GM19025 (cell line): ENCODE data around the gene HOXA4.

Source experiments
- ATAC-seq: cut with Tn5 transposase; IDR thresholded peaks from one replicate; pipeline ENCODE4 v1.9.1; 2021; ENCODE audit warnings: mild to moderate bottlenecking, low read depth, moderate library complexity; ENCODE audit not compliant: unreplicated experiment

The HOXA4 gene

DNA sequence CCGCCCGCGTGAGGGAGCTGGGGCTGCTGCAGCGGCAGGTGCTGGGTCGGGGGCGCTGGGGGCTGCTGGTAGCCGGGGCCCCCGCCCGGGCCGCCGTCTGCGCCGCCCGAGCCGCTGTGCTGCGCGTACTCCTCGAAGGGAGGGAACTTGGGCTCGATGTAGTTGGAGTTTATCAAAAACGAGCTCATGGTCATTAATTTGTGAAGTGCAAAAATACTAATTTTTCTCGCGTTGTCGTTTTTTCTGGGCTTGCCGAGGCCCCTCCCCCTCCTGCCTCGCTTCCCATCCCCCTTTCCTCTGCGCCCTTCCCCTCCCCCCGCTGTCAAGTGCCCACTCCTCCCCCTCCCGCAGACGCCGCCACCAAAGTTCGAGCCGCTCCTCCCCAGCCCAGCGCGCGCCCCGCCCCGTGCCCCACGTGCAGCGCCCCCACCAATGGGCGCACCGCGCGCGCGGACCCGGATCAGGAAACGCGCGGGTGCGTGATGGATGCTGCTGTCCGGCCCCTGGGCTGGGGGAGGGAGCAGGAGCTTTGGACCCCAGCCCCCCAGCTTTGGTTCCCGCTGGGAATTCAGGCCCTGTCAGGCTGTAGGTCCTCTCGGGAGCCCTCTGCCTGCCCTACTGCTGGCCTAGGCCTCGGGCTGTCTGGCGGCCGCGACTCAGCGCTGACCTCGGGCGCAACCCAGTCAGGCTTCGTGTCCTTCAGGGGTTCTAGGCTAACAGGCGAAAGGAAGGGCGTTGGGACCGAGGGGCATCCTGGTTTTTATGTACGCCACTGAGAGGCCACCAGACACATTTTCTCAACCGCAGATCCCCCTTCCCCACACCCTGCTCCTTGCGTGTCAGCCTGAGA, at the start of gene HOXA4:
Gene HOXA4 (minus strand): TSS at position 218 of the 850 bp plus-strand sequence. CDS start 24 bp downstream, at position 194.
- no peak for ATAC-seq

DNA sequence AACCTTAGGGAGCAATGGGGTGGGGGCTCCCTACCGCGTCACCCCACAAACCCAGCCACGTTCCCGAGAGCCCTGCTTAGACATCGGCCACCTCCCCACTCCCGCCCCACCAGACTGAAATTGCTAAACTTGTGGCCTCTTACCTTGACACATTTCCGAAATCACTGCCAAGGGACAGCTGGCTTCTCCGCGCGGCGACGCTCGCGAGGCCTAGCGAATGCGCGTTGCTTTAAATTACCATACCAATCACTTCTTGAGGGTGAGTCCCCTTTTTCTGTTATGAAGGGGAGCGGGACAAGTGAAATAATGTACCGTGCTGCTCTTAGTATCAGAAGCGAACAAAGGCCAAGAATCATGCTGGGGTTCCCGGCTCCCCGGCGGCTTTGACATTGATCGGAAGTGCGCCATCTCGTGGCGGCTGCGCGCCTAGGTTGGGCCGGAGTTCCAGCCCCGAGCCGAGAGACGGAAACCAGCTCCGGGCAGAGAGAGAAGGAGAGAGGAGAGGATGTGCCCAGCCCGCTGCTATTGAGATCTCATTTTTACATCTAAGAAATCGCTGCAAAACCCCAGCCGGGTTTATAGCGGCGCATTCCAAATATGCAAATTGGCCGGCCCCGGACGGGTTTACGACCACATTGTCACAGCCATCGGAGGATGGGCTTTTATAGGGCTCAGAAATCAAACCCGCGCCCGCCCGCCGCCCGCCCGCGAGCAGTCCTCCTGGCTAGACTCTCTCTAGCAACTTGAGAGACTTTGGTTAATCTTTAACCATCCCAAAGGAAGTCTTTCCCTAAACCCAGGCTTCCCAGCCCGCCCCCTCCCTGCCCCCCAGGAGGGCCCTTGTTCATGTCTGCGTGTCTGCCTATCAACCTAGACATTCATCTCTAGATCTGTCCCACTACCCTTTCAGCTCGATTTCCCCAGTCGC, 49.2 kb upstream of the HOXA4 start:
- no peak for ATAC-seq

DNA sequence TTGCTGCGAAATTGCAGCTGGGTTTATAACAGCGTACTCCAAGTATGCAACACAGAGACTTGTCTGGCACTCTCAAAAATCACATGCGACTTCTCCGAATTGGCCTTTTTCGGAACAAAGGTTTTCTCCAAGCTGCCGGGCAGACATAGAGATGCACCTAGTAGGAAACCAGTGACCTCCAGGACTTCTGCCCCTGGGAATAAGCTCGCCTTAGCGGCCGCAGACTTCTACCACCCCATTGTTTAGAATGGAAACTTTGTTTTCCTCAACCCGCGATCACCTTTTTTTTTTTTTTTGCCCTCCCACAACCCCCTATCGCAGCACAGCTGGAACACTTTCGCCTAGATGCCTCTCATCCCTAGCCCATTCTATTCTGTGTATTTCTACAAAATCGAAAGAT, 48.5 kb upstream of the HOXA4 start:
- no peak for ATAC-seq

- ATAC-seq: no peak
Observed at GRCh38 chr7:27178366-27178765, 47.8 kb upstream of the HOXA4 start.

GRCh38 chr7:27177795-27178320, 47.3 kb upstream of the HOXA4 start:
- ATAC-seq: no peak

GRCh38 chr7:27176962-27177794, 46.6 kb upstream of the HOXA4 start:
- no peak for ATAC-seq

DNA sequence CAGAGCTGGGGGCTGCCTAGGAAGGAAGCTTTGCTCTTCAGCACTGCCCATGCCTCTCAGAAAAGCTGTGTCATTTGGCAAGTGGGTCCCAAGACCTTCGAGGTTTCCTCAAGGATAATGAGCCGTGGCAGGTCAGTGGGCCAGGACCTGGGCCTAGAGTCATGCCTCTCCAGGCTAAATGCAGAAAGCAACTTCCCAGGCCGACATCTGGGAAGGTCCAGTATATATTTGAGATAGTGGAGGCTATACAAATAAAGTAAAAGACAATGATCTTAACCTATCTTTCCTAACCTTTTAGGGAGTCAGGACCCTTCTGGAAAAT, 45.9 kb upstream of the HOXA4 start:
- ATAC-seq: no peak

DNA sequence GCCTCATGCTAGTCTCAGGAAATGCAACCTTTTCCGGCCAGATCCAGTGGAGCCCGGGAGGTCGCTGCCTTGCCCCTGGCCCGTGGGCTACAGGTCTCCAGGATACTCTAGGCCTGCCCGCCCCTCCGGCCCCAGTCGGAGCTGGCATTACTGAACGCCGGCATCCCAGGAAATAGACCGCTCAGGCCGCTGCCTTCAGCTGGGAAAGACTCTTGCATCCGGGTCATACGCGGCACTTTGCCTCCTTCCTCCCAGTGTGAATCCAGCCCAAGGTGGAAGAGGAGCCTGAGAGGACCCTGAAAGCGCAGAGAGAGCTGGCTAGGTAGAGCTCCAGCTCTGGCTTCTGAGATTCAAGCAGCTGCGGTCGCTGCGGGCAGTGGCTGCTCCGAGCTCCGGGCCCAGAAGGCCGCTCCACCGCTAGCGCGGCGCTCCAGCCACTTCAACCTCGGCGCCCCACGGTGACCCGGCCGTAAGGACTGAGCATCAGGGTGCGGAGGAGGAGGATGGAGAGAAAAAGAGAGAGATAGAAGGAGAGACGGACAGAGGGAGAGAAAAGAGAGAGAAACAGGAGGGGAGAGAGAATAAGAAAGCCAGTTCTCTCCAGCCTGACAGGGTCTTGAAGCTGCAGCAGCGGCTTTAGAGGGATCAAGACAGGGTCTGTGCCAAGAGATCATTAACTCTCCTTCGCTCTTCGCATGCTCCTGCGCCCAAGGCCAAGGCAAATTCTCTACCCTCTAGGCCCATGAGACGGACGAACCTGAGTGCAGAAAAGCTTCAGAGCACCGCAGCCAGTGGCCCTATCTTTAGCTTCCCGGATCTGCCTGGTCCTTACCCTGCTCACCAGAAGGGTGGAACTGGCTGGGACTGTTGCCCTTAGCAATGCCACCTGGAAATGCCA, 45.3 kb upstream of the HOXA4 start:
- no peak for ATAC-seq

- ATAC-seq: no peak
Observed at GRCh38 chr7:27174874-27175625, 44.5 kb upstream of the HOXA4 start.

DNA sequence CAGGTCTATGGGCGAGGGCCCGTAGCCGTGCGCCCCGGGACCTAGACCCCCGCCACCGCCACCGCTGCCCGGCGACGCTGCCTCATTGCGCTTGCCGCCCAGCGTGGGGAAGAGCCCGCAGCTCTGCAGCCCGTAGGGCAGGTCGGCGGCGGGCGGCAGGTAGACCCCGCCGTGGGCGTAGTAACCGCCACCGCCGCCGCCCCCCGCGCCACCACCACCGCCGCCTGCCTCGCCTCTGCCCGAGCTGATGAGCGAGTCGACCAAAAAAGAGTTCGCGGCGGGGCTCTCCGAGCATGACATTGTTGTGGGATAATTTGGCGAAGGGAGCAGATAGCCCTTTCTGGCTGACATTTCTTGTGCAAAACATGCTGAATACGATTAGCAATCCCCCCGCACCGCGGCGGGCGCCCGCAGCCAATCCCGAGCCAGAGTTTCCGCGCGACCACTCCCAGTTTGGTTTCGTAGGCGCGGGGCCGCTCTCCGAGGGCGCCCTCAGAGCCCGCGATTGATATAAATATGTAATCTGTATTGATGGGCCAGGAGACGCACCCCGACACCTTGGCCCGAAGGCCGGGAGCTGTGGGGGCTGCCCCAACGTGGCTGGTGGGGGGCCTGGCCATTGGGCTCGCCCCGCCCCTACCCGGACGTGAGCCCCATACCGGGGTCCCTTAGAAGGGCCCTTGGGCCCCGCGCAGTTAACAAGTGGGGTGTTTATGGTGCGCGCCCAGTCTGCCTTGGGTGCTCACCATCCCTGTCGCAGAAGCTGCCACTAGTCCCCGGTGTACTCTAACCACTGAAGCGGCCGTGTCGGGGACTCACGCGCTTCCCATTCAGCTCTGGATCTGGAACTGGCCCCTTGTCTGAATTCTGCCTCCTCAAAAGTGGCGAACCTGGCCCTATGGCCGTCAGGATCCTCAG, 43.7 kb upstream of the HOXA4 start, which contains the start of gene HOXA10:
Gene HOXA10 (minus strand): TSS at position 365 of the 918 bp plus-strand sequence. CDS start 14 bp downstream, at position 351.
- no peak for ATAC-seq

- ATAC-seq: no peak
Observed at GRCh38 chr7:27173511-27173955, 43.0 kb upstream of the HOXA4 start.

GRCh38 chr7:27172823-27173510, 42.4 kb upstream of the HOXA4 start:
- ATAC-seq: no peak

DNA sequence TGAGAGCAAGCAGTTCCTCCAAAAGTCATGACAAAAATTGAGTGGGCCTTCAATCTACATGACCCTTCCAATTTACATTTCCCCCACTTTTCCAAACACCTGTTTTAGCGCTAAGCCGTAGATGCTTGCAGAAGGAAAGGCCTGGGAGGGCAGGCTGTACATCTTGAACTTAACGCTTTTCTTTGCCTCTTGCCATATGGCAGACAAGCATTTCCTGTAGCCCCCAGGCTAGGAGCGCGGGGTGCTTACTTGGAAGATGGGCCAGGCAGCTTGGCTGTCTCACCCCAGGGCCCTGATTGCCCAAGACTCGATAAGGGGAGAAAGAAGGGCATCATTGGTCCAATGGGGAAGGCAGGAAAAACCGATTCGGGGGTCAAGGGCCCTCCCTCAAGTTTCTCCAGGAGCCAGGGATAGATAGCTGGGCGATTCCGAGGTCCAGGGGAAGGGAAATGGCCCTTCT, 41.8 kb upstream of the HOXA4 start:
- no peak for ATAC-seq

GRCh38 chr7:27171637-27172314, 41.2 kb upstream of the HOXA4 start:
- ATAC-seq: no peak

DNA sequence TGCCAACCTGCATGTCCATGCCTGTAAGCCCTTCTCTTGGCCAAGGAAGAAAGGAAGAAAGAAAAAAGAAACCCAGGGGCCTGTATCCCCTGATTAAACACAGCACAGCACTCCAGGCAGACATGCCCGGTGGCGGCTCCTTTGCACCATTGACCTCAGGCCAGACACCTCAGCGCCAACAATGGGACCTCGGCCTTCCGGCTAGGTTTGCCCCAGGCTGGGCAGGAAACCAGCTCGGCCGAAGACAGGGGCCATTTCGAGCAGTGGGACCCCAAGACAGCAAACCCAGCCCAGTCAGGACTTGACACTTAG, 40.7 kb upstream of the HOXA4 start:
- no peak for ATAC-seq
